Psoas muscle (tissue), 8 donors: ENCODE results near the gene KRT35. TPM values are rescaled to one million over a fixed set of nuclear protein-coding genes. Genes with fewer than 3 reads are reported as not detected.

ENCODE experiments used
- ATAC-seq, 4 donors: fragments of 200-7000 bp; cut with Tn5 transposase; one replicate each; pipeline ENCODE4 v1.9.1; 2020; ENCODE audit warnings: moderate library complexity in 3 of 4, mild to moderate bottlenecking in 2 of 4
- DNase-seq, 2 donors: peaks; one replicate each; pipeline ENCODE4 v3.0.0-alpha.2; 2020
- H3K27ac ChIP-seq: fragments of 200-600 bp; one replicate; pipeline ENCODE4 v1.8.0; 2022
- H3K27me3 ChIP-seq, 3 donors: fragments of 200-600 bp in 1 of 3; one replicate each; pipeline versions ENCODE4 v1.6.1 to v1.8.0; 2013 to 2022; ENCODE audit warnings: low read length in 2 of 3, mild to moderate bottlenecking in 2 of 3, moderate library complexity in 1 of 3; ENCODE audit not compliant: insufficient read depth in 3 of 3
- H3K36me3 ChIP-seq, 2 donors: fragments of 200-600 bp in 1 of 2; one replicate each; pipeline versions ENCODE4 v1.6.1 to v1.8.0; 2013 to 2022; ENCODE audit warnings: low read depth in 1 of 2, mild to moderate bottlenecking in 1 of 2, moderate library complexity in 1 of 2; ENCODE audit not compliant: insufficient read depth in 1 of 2
- H3K4me1 ChIP-seq: fragments of 200-600 bp; one replicate; pipeline ENCODE4 v1.8.0; 2022
- H3K4me3 ChIP-seq: fragments of 200-600 bp; one replicate; pipeline ENCODE4 v1.8.0; 2022; ENCODE audit warnings: mild to moderate bottlenecking
- H3K9me3 ChIP-seq: fragments of 200-600 bp; one replicate; pipeline ENCODE4 v1.8.0; 2022
- CTCF ChIP-seq: fragments of 200-600 bp; IDR thresholded peaks from one replicate; pipeline ENCODE4 v1.8.0; 2022; ENCODE audit warnings: antibody characterized with exemption
- WGBS, 3 donors: extraction: QIAGEN DNeasy Blood & Tissue Kit; methylation state at CpG; one replicate each; pipeline versions ENCODE4 v1.1.6 to v1.1.7; 2013; 5-methylcytosine and 5-hydroxymethylcytosine counted together
- intact Hi-C, 2 donors: fragments of 100-400 bp; cut with DNase I; formaldehyde crosslinking; loops; one replicate each; pipeline versions ENCODE4 v1.11.0 to v1.14.2; 2022
- polyA plus RNA-seq, 3 donors: library from polyadenylated mRNA; stranded (reverse); fragments of 200-250 nt; gene quantifications; one replicate each; pipeline ENCODE4 v1.2.3, GENCODE V29; 2013
- total RNA-seq, 4 donors: library from RNA; stranded (reverse); fragmentation: NEBNext Ultra II Directional in 2 of 4; extraction: Animal tissue kit (Norgen Biotek cat#: 25700) in 2 of 4; gene quantifications; one replicate each; pipeline versions ENCODE4 v1.2.1 to v1.2.4, GENCODE V29; 2021 to 2023
- donor health status: healthy with polysubstance abuse.
- donor health status: DM: no; HTN: no; CAD: no; lungs with moderate emphysema.
- donor health status: Bipolar disorder and iron deficiency.
- donor health status: healthy.
- donor health status: DM: yes; HTN: yes; CAD: no.
- donor health status: DM: no; HTN: no; CAD: no.
- donor health status: DM: no; HTN: no; CAD: no.
- donor health status: DM: yes; HTN: yes; CAD: no.

KRT35 gene
- total and polyA plus RNA-seq, 7 donors = not detected

- intact Hi-C loops = no loop called here
- TF ChIP-seq CTCF = no peak
- ATAC-seq (no peak), DNase-seq (no peak)
- Histone ChIP-seq H3K27ac (no peak overlapping the region), H3K36me3 (no peaks in the 10 kb centered on the region), H3K9me3 (no peaks in the 10 kb centered on the region), H3K4me1 (no peaks in the 10 kb centered on the region), H3K27me3 (peaks cover 0 to 2% (median 0%) of the 10 kb centered on the region in 3 donors), H3K4me3 (no peak overlapping the region)
- 56 to 67% (median 61%) methylated on average over 5 of the region's 5 CpGs for WGBS, 3 donors
These were observed 41.6 kb downstream of the KRT35 start for GRCh38 chr17:41439375-41439774.

GRCh38 chr17:41437769-41438168, 43.2 kb downstream of the KRT35 start:
- 77 to 89% (median 82%) methylated on average over 9 of the region's 9 CpGs for WGBS, 3 donors
- TF ChIP-seq CTCF = no peak
- intact Hi-C loops = no loop called here
- DNase-seq = no peak
- Histone ChIP-seq H3K36me3 (no peaks in the 10 kb centered on the region), H3K4me3 (no peak overlapping the region), H3K9me3 (no peaks in the 10 kb centered on the region), H3K27ac (no peak overlapping the region), H3K4me1 (no peaks in the 10 kb centered on the region), H3K27me3 (peaks cover 0 to 2% (median 0%) of the 10 kb centered on the region in 3 donors)
- no peak for ATAC-seq

GRCh38 chr17:41437254-41437653, 43.7 kb downstream of the KRT35 start:
- H3K9me3 ChIP-seq = no peaks in the 10 kb centered on the region
- H3K36me3 ChIP-seq = no peaks in the 10 kb centered on the region
- ATAC-seq = no peak
- H3K27me3 ChIP-seq = peaks cover 0 to 2% (median 0%) of the 10 kb centered on the region in 3 donors
- WGBS, 3 donors = 72 to 80% (median 79%) methylated on average over 7 of the region's 7 CpGs
- TF ChIP-seq CTCF = no peak
- DNase-seq = no peak
- intact Hi-C loops = no loop called here
- H3K27ac ChIP-seq = no peak overlapping the region
- H3K4me1 ChIP-seq = no peaks in the 10 kb centered on the region
- H3K4me3 ChIP-seq = no peak overlapping the region

- H3K9me3 ChIP-seq = no peaks in the 10 kb centered on the region
- intact Hi-C loops = no loop called here
- ATAC-seq (no peak), DNase-seq (no peak)
- no peaks in the 10 kb centered on the region for H3K4me1 ChIP-seq
- 58 to 61% (median 59%) methylated on average over 5 of the region's 5 CpGs for WGBS, 3 donors
- H3K27me3 ChIP-seq = peaks cover 2 to 3% (median 2%) of the 10 kb centered on the region in 3 donors
- no peak overlapping the region for H3K27ac ChIP-seq
- no peak overlapping the region for H3K4me3 ChIP-seq
- H3K36me3 ChIP-seq = no peaks in the 10 kb centered on the region
- no peak for TF ChIP-seq CTCF
These were observed 46.5 kb downstream of the KRT35 start for GRCh38 chr17:41434415-41434814.

GRCh38 chr17:41434005-41434404, 46.9 kb downstream of the KRT35 start:
- no peaks in the 10 kb centered on the region for H3K9me3 ChIP-seq

More at GRCh38 chr17:41434005-41434404, 46.9 kb downstream of the KRT35 start:
- no peak for ATAC-seq
- DNase-seq = no peak
- Histone ChIP-seq H3K4me3 (no peak overlapping the region), H3K4me1 (no peaks in the 10 kb centered on the region), H3K27ac (no peak overlapping the region), H3K36me3 (no peaks in the 10 kb centered on the region), H3K27me3 (peaks cover 2 to 3% (median 2%) of the 10 kb centered on the region in 3 donors)
- no peak for TF ChIP-seq CTCF
- intact Hi-C loops = no loop called here
- WGBS, 3 donors = 37 to 54% (median 46%) methylated on average over 4 of the region's 4 CpGs
